HFFc6 (cell line): ENCODE results near the gene AIF1L. TPM values are rescaled to one million over a fixed set of nuclear protein-coding genes. Genes with fewer than 3 reads are reported as not detected.

Experiments
- DNase-seq: peaks from one replicate; pipeline ENCODE4 v3.0.0-alpha.2; 2018
- H3K27ac Mint-ChIP-seq: 2 replicates; pipeline ENCODE4 v1.8.0; 2020; ENCODE audit warnings: mild to moderate bottlenecking, mixed read lengths
- H3K27me3 Mint-ChIP-seq: 2 replicates; pipeline ENCODE4 v1.8.0; 2021; ENCODE audit warnings: mild to moderate bottlenecking, moderate library complexity, mixed read lengths; ENCODE audit not compliant: insufficient read depth
- H3K36me3 Mint-ChIP-seq: 2 replicates; pipeline ENCODE4 v1.8.0; 2021; ENCODE audit warnings: low read depth, mixed read lengths
- H3K4me1 Mint-ChIP-seq: 2 replicates; pipeline ENCODE4 v1.8.0; 2020; ENCODE audit warnings: low read depth, mixed read lengths
- H3K4me3 Mint-ChIP-seq: 2 replicates; pipeline ENCODE4 v1.8.0; 2020; ENCODE audit warnings: mild to moderate bottlenecking, moderate library complexity, mixed read lengths
- H3K9me3 Mint-ChIP-seq: 2 replicates; pipeline ENCODE4 v1.8.0; 2020; ENCODE audit warnings: mild to moderate bottlenecking, mixed read lengths
- total RNA-seq, 6 experiments: library from RNA; stranded (reverse); fragmentation: NEBNext Ultra II Directional; extraction: Animal tissue kit (Norgen Biotek cat#: 25700); gene quantifications; 2 replicates in 1 of 6; 3 replicates in 5 of 6; pipeline ENCODE4 v1.2.3, GENCODE V29; 2021
- TF ChIP-seq, protein P1 (sequence below): fragments of 200-600 bp; sonication (generic); IDR thresholded peaks from 2 replicates; pipeline ENCODE4 v1.5.0; 2021; ENCODE audit warnings: antibody characterized with exemption, mild to moderate bottlenecking

Gene AIF1L
- total RNA-seq, 6 experiments from 2014 or later, result 0.05 to 0.37 (median 0.21) TPM

DNA sequence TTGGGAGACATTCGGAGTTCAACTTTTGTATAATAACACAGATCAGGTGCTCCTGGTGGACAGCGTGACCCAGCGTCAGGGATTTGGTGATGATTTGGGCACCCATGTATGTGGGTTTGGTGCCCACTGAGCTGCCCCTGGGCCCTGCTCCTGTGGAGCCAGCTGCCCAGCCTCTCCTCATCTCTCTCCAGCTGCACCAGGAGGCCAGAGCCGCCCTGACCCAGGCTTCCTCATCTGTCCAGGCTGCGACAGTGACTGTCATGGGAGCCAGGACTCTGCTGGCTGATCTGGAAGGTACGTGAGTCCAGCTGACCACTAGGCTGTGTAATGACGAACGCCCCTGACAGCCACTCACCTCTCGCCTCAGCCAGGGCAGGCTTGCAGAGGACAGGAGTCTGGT lies 14.5 kb upstream of the AIF1L start:
- DNase-seq, result no peak
- Mint-ChIP-seq H3K27ac (no peak overlapping the region), H3K9me3 (no peaks in the 10 kb centered on the region), H3K4me1 (no peaks in the 10 kb centered on the region), H3K27me3 (peaks cover 35% of the 10 kb centered on the region), H3K36me3 (no peaks in the 10 kb centered on the region), H3K4me3 (no peak overlapping the region)
- TF ChIP-seq, protein P1, sequence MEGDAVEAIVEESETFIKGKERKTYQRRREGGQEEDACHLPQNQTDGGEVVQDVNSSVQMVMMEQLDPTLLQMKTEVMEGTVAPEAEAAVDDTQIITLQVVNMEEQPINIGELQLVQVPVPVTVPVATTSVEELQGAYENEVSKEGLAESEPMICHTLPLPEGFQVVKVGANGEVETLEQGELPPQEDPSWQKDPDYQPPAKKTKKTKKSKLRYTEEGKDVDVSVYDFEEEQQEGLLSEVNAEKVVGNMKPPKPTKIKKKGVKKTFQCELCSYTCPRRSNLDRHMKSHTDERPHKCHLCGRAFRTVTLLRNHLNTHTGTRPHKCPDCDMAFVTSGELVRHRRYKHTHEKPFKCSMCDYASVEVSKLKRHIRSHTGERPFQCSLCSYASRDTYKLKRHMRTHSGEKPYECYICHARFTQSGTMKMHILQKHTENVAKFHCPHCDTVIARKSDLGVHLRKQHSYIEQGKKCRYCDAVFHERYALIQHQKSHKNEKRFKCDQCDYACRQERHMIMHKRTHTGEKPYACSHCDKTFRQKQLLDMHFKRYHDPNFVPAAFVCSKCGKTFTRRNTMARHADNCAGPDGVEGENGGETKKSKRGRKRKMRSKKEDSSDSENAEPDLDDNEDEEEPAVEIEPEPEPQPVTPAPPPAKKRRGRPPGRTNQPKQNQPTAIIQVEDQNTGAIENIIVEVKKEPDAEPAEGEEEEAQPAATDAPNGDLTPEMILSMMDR, result no peak

DNA sequence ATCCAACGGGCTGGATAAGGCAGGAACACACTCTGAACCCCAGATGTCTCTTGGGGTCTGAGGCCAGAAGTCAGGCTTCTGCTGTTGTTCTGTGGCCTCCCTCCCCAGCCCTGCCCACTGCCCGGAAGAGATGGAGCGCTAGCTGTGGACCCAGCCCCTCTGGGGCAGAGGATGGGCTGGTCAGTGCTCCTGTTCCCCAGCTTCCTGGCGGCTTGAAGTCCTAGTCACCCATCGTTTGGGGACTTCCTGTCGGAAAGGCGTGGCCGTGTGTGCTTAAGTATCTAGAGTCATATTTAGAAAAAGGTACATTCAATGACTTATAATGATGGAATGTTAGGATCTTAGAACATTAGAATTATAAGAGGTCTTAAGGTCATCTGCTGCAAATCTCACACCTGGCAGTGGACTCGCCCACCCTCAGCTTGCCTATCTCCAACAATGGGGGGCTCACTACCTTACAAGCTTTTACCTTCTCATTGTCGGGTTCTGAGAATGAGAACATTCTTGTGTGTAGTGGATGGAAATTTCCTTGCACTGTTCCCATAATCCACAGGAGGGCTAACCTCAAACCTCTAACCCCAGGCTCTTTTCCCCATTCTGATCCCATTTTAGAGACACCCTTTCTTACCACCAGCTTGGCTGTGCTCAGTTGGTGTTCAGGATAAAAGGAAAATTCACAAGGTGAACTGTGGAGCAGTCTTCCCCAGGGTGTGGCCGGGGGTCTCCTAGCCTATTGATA lies 13.4 kb upstream of the AIF1L start:
- Mint-ChIP-seq H3K4me3 (no peak overlapping the region), H3K9me3 (no peaks in the 10 kb centered on the region), H3K27ac (no peak overlapping the region), H3K36me3 (no peaks in the 10 kb centered on the region), H3K4me1 (no peaks in the 10 kb centered on the region), H3K27me3 (peaks cover 32% of the 10 kb centered on the region)
- DNase-seq, result no peak
- TF ChIP-seq, protein P1, result no peak; the same call in 1 of the 2 replicates

DNA sequence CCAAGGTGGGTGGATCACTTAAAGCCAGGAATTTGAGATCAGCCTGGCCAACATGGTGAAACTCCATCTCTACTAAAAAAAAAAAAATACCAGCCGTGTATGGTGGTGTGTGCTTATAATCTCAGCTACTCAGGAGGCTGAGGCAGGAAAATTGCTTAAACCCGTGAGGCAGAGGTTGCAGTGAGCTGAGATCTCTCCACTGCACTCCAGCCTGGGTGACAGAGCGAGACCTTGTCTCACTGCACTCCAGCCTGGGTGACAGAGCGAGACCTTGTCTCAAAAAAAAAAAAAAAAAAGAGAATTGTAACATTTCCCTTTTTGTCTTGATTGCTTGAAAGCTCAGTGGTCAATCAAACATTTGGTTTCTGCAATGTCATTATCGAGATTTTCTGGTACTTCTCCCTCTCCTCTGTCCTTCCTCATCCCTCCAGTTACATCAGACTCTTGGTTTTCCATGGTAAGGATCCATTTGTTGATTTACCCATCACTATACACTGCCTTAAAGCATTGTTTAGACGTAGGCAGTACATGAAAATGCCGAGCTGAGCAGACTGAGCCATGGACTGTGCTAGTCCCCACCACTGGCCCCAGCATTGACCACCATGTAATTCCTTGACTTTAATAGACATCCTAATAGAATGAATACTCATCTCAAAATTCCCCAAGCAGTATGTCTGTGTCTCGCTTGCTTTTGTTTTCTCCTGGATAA lies 11.5 kb upstream of the AIF1L start:
- peaks cover 38% of the 10 kb centered on the region for H3K27me3 Mint-ChIP-seq
- H3K4me3 Mint-ChIP-seq, result no peak overlapping the region
- DNase-seq, result no peak
- TF ChIP-seq, protein P1, result no peak
- no peak overlapping the region for H3K27ac Mint-ChIP-seq
- H3K9me3 Mint-ChIP-seq, result no peaks in the 10 kb centered on the region
- H3K4me1 Mint-ChIP-seq, result no peaks in the 10 kb centered on the region
- H3K36me3 Mint-ChIP-seq, result no peaks in the 10 kb centered on the region

DNA sequence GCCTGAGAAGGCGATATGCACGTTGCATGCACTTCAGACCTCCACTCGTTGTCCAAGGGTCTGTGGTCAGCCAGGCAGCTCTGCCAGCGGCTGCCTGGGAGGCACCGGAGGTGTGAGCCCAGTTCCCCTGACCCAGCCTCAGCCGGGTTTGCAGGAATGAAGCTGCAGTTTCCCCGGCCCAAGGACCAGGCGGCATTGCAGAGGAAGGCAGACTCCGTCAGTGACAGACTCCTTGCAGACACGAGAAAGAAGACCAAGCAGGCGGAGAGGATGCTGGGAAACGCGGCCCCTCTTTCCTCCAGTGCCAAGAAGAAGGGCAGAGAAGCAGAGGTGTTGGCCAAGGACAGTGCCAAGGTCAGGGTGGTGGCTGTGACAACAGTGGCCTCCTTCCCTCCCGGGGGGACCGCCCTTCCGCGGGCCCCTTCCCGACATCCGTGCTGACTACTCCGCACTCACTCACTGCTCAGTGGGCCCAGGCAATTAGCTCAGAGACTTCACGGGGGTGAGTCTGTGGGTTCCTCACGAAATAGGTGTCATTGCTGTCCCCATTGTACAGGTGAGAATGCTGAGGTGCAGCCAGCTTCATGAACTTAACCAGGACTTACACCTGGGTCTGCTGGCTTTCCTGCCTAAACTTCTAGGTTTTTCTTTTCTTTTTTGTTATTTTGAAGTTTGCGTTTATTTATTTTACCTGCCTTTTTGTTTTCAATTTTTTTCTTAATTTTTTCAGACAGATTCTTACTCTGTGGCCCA lies 10.8 kb upstream of the AIF1L start:
- no peak for DNase-seq
- TF ChIP-seq, protein P1, result no peak
- Mint-ChIP-seq H3K9me3 (no peaks in the 10 kb centered on the region), H3K36me3 (no peaks in the 10 kb centered on the region), H3K4me1 (no peaks in the 10 kb centered on the region), H3K27me3 (peaks cover 33% of the 10 kb centered on the region), H3K4me3 (no peak overlapping the region), H3K27ac (no peak overlapping the region)

DNA sequence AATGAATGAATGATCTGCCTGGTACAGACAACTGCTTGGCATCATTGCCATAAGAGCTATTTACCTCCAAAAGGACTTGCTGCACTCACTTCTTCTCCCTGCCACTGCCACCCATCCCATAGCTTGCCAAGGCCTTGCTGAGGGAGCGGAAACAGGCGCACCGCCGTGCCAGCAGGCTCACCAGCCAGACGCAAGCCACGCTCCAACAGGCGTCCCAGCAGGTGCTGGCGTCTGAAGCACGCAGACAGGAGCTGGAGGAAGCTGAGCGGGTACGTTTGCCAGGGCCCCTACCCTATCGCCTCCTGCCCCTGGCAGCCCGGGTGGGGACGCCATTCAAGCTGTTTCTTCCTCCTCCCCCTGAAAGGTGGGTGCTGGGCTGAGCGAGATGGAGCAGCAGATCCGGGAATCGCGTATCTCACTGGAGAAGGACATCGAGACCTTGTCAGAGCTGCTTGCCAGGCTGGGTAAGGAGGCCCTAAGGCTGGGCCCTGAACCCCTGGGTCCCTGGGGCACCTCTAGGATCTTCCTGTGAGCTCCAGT lies 8.9 kb upstream of the AIF1L start:
- no peak overlapping the region for H3K4me3 Mint-ChIP-seq

More for the DNA sequence above, 8.9 kb upstream of the AIF1L start:
- H3K9me3 Mint-ChIP-seq, result no peaks in the 10 kb centered on the region
- TF ChIP-seq, protein P1, result no peak
- no peaks in the 10 kb centered on the region for H3K36me3 Mint-ChIP-seq
- H3K27ac Mint-ChIP-seq, result no peak overlapping the region
- DNase-seq, result no peak
- H3K27me3 Mint-ChIP-seq, result peaks cover 25% of the 10 kb centered on the region
- H3K4me1 Mint-ChIP-seq, result no peaks in the 10 kb centered on the region
